Body of pancreas (tissue), 4 donors: ENCODE results near the gene C11orf54. TPM values are rescaled to one million over a fixed set of nuclear protein-coding genes. Genes with fewer than 3 reads are reported as not detected.

Source experiments
- ATAC-seq: fragments of 150-250 bp; one replicate; pipeline ENCODE4 v1.9.1; 2016
- DNase-seq, 4 donors: peaks; one replicate each; pipeline ENCODE4 v3.0.0-alpha.2; 2019
- H3K27ac ChIP-seq, 4 donors: fragments of 200-600 bp; sonication (generic); 1 replicate in 3 of 4; 2 replicates in 1 of 4; pipeline versions ENCODE4 v1.5.1 to v1.6.1; 2016 to 2019; ENCODE audit warnings: mild to moderate bottlenecking in 1 of 4, mixed read lengths in 1 of 4, moderate library complexity in 1 of 4
- H3K27me3 ChIP-seq, 2 donors: fragments of 200-600 bp; sonication (generic); one replicate each; pipeline ENCODE4 v1.6.0; 2016; ENCODE audit warnings: mild to moderate bottlenecking in 1 of 2
- H3K36me3 ChIP-seq, 2 donors: fragments of 200-600 bp; sonication (generic); replicated peaks in 1 of 2; 2 replicates each; pipeline ENCODE4 v1.5.1; 2016; ENCODE audit warnings: low read depth in 2 of 2; ENCODE audit not compliant: insufficient read depth in 1 of 2
- H3K4me1 ChIP-seq: fragments of 200-600 bp; sonication (generic); one replicate; pipeline ENCODE4 v1.6.0; 2016
- H3K4me3 ChIP-seq, 2 donors: fragments of 200-600 bp; sonication (generic); 1 replicate in 1 of 2; 2 replicates in 1 of 2; pipeline ENCODE4 v1.5.1; 2016 to 2019
- H3K9me3 ChIP-seq, 3 donors: fragments of 200-600 bp; sonication (generic); 1 replicate in 2 of 3; 2 replicates in 1 of 3; pipeline ENCODE4 v1.5.1; 2016
- POLR2A ChIP-seq, 3 donors: fragments of 450-650 bp; IDR thresholded peaks; one replicate each; pipeline ENCODE4 v1.6.1; 2016; ENCODE audit warnings: antibody characterized with exemption in 3 of 3, mild to moderate bottlenecking in 2 of 3
- WGBS, 2 donors: methylation state at CpG; one replicate each; pipeline ENCODE4 v1.1.5; 2017; 5-methylcytosine and 5-hydroxymethylcytosine counted together
- intact Hi-C: fragments of 100-400 bp; cut with DNase I; formaldehyde crosslinking; loops from one replicate; pipeline ENCODE4 v1.15.1; 2023
- total RNA-seq, 2 donors: library from RNA; depleted of rRNA; stranded (reverse); fragments of >200 nt; gene quantifications; one replicate each; pipeline ENCODE4 v1.1.0, GENCODE V29; 2016
- TF ChIP-seq, protein P1 (sequence below), 7 experiments: fragments of 450-650 bp in 4 of 7; fragments of 200-600 bp in 3 of 7; sonication (generic) in 3 of 7; IDR thresholded peaks; one replicate each; pipeline ENCODE4 v1.5.1; 2016 to 2019; ENCODE audit warnings: antibody characterized with exemption in 7 of 7

Gene C11orf54
- total RNA-seq, 2 donors from 2014 or later, result 29.0 to 45.7 TPM

DNA sequence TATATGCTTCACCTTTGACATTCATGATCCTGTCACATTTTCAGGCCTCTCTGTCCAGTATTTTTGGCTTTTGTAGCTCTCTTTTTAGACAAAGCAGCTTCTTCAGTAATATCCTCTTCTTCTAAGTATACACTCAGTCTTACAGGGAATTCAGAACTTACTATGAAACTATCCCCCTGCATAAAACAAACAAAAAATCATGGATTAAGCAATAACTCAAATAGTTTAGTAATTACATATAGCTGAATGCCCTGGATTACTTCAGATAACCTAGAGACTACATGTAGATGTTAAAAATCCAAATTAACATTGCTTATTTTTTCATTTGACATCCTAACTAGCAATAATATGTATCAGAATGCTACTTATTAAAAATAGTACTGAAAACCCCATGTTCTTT lies 5.3 kb upstream of the C11orf54 start:
- Histone ChIP-seq H3K27ac (no peak overlapping the region), H3K4me3 (no peak overlapping the region), H3K36me3 (peaks cover 8 to 36% of the 10 kb centered on the region in 2 donors), H3K4me1 (peaks cover 68% of the 10 kb centered on the region), H3K9me3 (no peaks in the 10 kb centered on the region), H3K27me3 (no peaks in the 10 kb centered on the region)
- DNase-seq, result no peak
- intact Hi-C loops, result loop anchor here (10.0 kb wide), 1 partner anchor 51 kb away; no protein-coding TSS in a partner anchor
- TF ChIP-seq POLR2A (IDR thresholded peaks at IDR 0.05), result no peak
- TF ChIP-seq, protein P1, sequence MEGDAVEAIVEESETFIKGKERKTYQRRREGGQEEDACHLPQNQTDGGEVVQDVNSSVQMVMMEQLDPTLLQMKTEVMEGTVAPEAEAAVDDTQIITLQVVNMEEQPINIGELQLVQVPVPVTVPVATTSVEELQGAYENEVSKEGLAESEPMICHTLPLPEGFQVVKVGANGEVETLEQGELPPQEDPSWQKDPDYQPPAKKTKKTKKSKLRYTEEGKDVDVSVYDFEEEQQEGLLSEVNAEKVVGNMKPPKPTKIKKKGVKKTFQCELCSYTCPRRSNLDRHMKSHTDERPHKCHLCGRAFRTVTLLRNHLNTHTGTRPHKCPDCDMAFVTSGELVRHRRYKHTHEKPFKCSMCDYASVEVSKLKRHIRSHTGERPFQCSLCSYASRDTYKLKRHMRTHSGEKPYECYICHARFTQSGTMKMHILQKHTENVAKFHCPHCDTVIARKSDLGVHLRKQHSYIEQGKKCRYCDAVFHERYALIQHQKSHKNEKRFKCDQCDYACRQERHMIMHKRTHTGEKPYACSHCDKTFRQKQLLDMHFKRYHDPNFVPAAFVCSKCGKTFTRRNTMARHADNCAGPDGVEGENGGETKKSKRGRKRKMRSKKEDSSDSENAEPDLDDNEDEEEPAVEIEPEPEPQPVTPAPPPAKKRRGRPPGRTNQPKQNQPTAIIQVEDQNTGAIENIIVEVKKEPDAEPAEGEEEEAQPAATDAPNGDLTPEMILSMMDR (IDR thresholded peaks at IDR 0.05), result no peak
- ATAC-seq, result no peak

DNA sequence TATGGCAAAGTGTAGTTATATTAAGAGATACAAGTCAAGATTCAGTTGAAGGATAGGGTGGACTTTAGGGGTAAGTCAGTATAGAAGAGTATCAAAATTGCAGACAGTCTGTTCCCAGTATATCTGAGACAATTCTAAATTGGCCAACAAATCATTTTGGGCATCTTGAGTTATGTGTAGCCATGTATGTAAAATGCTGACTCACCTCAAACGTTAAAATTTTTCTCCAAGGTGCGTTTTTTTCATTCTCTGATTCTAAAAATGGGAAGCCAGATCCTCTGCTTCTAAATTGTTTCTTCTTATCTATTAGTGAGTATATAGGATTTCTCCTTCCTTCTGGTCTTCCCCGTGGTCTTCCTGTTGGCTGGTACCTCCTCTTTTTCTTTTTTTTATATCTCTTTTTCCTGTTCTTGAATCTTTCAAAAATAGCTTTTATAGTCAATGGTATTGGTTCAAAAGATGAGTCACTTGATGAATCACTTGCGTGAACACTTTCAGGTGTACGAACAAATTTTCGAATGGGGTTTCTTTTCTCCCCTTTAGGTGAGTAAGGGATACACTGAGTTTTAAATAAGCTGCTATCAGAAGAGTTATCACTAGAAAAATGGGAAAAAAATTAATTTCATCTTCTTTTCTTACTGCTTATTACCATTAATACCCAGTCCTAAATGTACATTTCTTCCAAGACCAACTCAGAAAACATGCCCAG lies 3.4 kb upstream of the C11orf54 start:
- 56 to 61% methylated on average over 6 of the region's 6 CpGs for WGBS, 2 donors
- Histone ChIP-seq H3K27me3 (no peaks in the 10 kb centered on the region), H3K4me1 (peaks cover 68% of the 10 kb centered on the region), H3K9me3 (no peaks in the 10 kb centered on the region), H3K27ac (no peak overlapping the region), H3K4me3 (no peak overlapping the region), H3K36me3 (peaks cover 8 to 20% of the 10 kb centered on the region in 2 donors)
- no peak for ATAC-seq
- intact Hi-C loops, result loop anchor here (10.0 kb wide), 1 partner anchor 53 kb away; no protein-coding TSS in a partner anchor
- no peak for DNase-seq
- no peak for TF ChIP-seq POLR2A (IDR thresholded peaks at IDR 0.05)
- TF ChIP-seq, protein P1 (IDR thresholded peaks at IDR 0.05), result no peak

DNA sequence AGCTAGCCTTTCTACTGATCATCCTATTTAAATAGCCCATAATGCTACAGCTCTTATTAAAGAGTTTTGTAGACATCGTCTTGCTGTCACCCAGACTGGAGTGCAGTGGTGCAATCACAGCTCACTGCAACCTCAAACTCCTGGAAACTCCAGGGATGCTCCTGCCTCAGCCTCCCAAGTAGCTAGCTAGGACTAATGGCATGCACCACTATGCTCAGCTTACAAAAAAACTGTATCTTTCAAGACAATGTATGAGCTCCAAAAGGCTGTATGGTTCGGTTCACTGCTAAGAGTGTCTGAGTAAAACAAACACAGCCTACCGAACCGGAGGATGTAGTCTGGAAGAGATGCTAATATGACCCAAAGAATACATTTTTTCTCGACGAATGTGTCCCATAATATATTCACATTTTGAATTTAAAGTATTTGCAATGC lies 2.8 kb upstream of the C11orf54 start:
- Histone ChIP-seq H3K27ac (peak overlapping the region in 1 of 4 donors; percentile 98), H3K4me1 (peaks cover 71% of the 10 kb centered on the region), H3K27me3 (no peaks in the 10 kb centered on the region), H3K9me3 (no peaks in the 10 kb centered on the region), H3K36me3 (peaks cover 6 to 20% of the 10 kb centered on the region in 2 donors), H3K4me3 (no peak overlapping the region)
- no peak for ATAC-seq
- DNase-seq, result no peak
- no peak for TF ChIP-seq POLR2A (IDR thresholded peaks at IDR 0.05)
- TF ChIP-seq, protein P1 (IDR thresholded peaks at IDR 0.05), result no peak
- intact Hi-C loops, result loop anchor here (10.0 kb wide), 1 partner anchor 54 kb away; no protein-coding TSS in a partner anchor
- WGBS, 2 donors, result 37 to 39% methylated on average over 6 of the region's 6 CpGs

GRCh38 chr11:93740031-93740729 lies 1.3 kb upstream of the C11orf54 start:
- intact Hi-C loops, result no loop called here
- Histone ChIP-seq H3K4me3 (peak overlapping the region; percentile 44 to 81), H3K36me3 (peaks cover 0 to 15% of the 10 kb centered on the region in 2 donors), H3K9me3 (no peaks in the 10 kb centered on the region), H3K4me1 (peaks cover 73% of the 10 kb centered on the region), H3K27me3 (no peaks in the 10 kb centered on the region), H3K27ac (peak overlapping the region in 3 of 4 donors; percentile 96 to 98 (median 97))
- peak in 2 of 3 donors; percentile 19 to 24 for TF ChIP-seq POLR2A (IDR thresholded peaks at IDR 0.05)
- TF ChIP-seq, protein P1 (IDR thresholded peaks at IDR 0.05), result no peak
- ATAC-seq (no peak), DNase-seq (peak; percentile 25 to 49 (median 38))
- WGBS, 2 donors, result 1 to 2% methylated on average over 17 to 18 of the region's 18 CpGs
